Gastrocnemius medialis (tissue), 4 donors: Measurements from ENCODE around the gene OGT. TPM values are rescaled to one million over a fixed set of nuclear protein-coding genes. Genes with fewer than 3 reads are reported as not detected.

Experiments used
- ATAC-seq, 2 donors: fragments of 150-250 bp; one replicate each; pipeline ENCODE4 v1.9.1; 2016
- DNase-seq, 2 donors: peaks; one replicate each; pipeline ENCODE4 v3.0.0-alpha.2; 2019
- H3K27ac ChIP-seq, 4 donors: fragments of 200-600 bp; sonication (generic); 1 replicate in 1 of 4; 2 replicates in 3 of 4; pipeline ENCODE4 v1.5.1; 2016 to 2018; ENCODE audit warnings: mild to moderate bottlenecking in 2 of 4, moderate library complexity in 1 of 4
- H3K27me3 ChIP-seq, 3 donors: fragments of 200-600 bp; sonication (generic) in 2 of 3; 1 replicate in 1 of 3; 2 replicates in 2 of 3; pipeline versions ENCODE4 v1.5.1 to v1.6.0; 2016 to 2019; ENCODE audit warnings: mild to moderate bottlenecking in 1 of 3, moderate library complexity in 1 of 3
- H3K36me3 ChIP-seq, 2 donors: fragments of 200-600 bp; sonication (generic) in 1 of 2; one replicate each; pipeline ENCODE4 v1.5.1; 2017 to 2018
- H3K4me1 ChIP-seq, 2 donors: fragments of 200-600 bp; sonication (generic) in 1 of 2; one replicate each; pipeline ENCODE4 v1.5.1; 2016 to 2017; ENCODE audit warnings: mild to moderate bottlenecking in 2 of 2
- H3K4me3 ChIP-seq, 4 donors: fragments of 200-600 bp; sonication (generic) in 3 of 4; 1 replicate in 1 of 4; 2 replicates in 3 of 4; pipeline ENCODE4 v1.5.1; 2016 to 2019; ENCODE audit warnings: mild to moderate bottlenecking in 2 of 4
- H3K9me3 ChIP-seq, 3 donors: fragments of 200-600 bp; sonication (generic) in 2 of 3; 1 replicate in 1 of 3; 2 replicates in 2 of 3; pipeline ENCODE4 v1.5.1; 2016 to 2019
- POLR2A ChIP-seq, 2 donors: fragments of 450-650 bp; IDR thresholded peaks; one replicate each; pipeline ENCODE4 v1.6.1; 2017; ENCODE audit warnings: antibody characterized with exemption in 2 of 2, mild to moderate bottlenecking in 2 of 2, moderate library complexity in 2 of 2
- in situ Hi-C, 4 donors: fragments of 200-750 bp; cut with MboI; loops; one replicate each; pipeline versions ENCODE4 v1.15.0 to v1.8.0; 2017; ENCODE audit warnings: low sequenced_read_pairs in 4 of 4
- intact Hi-C: fragments of 100-400 bp; cut with DNase I; formaldehyde crosslinking; loops from one replicate; pipeline ENCODE4 v1.15.1; 2023; ENCODE audit warnings: low total_unique reads
- total RNA-seq, 4 donors: library from RNA; depleted of rRNA; stranded (reverse); fragments of >200 nt; gene quantifications; one replicate each; pipeline versions ENCODE4 v1.1.0 to v1.2.3, GENCODE V29; 2016
- TF ChIP-seq, protein P1 (sequence below), 5 experiments: fragments of 450-650 bp in 3 of 5; fragments of 200-600 bp in 2 of 5; sonication (generic) in 2 of 5; IDR thresholded peaks in 4 of 5; conservative IDR thresholded peaks in 1 of 5; 1 replicate in 4 of 5; 2 replicates in 1 of 5; pipeline ENCODE4 v1.5.1; 2016 to 2019; ENCODE audit warnings: antibody characterized with exemption in 5 of 5, mild to moderate bottlenecking in 3 of 5, moderate library complexity in 3 of 5

Gene OGT
- total RNA-seq, 4 donors from 2014 or later = 34.5 to 146 (median 62.1) TPM

DNA sequence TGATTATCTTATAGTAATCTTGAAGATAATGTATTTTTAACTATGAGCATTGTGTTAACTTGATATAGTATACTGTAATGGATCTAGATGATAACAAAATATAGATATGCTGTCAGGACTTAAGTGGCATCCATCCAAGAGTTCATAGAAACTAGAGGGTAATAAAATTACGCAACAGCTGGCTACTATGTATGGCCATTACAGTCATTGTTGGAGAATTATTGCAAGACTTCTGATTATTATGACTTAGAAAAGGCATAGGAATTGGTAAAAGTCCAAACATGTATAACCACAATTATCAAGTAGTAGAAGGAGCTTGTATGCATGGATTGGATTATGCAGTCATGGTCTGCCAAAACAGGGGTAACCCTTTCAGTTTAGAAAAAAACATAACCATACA is 9.5 kb downstream of the OGT start:
- no peaks in the 10 kb centered on the region for H3K27me3 ChIP-seq
- H3K9me3 ChIP-seq = no peaks in the 10 kb centered on the region
- ATAC-seq (no peak), DNase-seq (no peak)
- in situ Hi-C loops (no loop called here), intact Hi-C loops (no loop called here)
- H3K36me3 ChIP-seq = peaks cover 0 to 10% of the 10 kb centered on the region in 2 donors
- peaks cover 43 to 59% of the 10 kb centered on the region in 2 donors for H3K4me1 ChIP-seq
- TF ChIP-seq POLR2A (IDR thresholded peaks at IDR 0.05) = no peak
- TF ChIP-seq, protein P1, sequence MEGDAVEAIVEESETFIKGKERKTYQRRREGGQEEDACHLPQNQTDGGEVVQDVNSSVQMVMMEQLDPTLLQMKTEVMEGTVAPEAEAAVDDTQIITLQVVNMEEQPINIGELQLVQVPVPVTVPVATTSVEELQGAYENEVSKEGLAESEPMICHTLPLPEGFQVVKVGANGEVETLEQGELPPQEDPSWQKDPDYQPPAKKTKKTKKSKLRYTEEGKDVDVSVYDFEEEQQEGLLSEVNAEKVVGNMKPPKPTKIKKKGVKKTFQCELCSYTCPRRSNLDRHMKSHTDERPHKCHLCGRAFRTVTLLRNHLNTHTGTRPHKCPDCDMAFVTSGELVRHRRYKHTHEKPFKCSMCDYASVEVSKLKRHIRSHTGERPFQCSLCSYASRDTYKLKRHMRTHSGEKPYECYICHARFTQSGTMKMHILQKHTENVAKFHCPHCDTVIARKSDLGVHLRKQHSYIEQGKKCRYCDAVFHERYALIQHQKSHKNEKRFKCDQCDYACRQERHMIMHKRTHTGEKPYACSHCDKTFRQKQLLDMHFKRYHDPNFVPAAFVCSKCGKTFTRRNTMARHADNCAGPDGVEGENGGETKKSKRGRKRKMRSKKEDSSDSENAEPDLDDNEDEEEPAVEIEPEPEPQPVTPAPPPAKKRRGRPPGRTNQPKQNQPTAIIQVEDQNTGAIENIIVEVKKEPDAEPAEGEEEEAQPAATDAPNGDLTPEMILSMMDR (IDR thresholded peaks at IDR 0.05 in 4 of 5, conservative IDR thresholded peaks at IDR 0.05 in 1 of 5) = no peak
- no peak overlapping the region for H3K4me3 ChIP-seq
- H3K27ac ChIP-seq = peak overlapping the region; percentile 68 to 95 (median 90)

DNA sequence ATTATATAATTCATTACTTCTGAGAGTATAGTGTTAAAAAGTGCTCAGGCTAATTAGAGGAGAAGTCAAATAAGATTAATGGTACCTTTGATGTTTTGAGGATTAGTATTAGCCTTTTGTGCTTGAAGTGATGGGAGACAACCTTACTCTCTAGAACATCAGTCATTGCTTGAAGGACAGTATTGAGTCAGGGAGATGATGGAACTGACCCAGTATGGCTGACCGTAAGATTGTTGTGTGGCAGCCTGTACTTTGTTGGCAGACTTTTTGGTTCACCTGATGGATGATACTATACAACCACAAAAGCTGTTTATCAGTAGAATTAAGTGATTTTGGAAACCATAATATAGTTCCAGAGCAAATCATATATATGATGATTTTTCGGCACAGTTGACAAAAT is 9.9 kb downstream of the OGT start:
- Histone ChIP-seq H3K36me3 (peaks cover 0 to 14% of the 10 kb centered on the region in 2 donors), H3K27me3 (no peaks in the 10 kb centered on the region), H3K4me1 (peaks cover 42 to 59% of the 10 kb centered on the region in 2 donors), H3K4me3 (no peak overlapping the region), H3K27ac (peak overlapping the region; percentile 68 to 95 (median 90)), H3K9me3 (no peaks in the 10 kb centered on the region)
- DNase-seq (no peak), ATAC-seq (peak; percentile 61 to 79)
- TF ChIP-seq, protein P1 (IDR thresholded peaks at IDR 0.05 in 4 of 5, conservative IDR thresholded peaks at IDR 0.05 in 1 of 5) = no peak
- TF ChIP-seq POLR2A (IDR thresholded peaks at IDR 0.05) = no peak
- intact Hi-C loops (no loop called here), in situ Hi-C loops (no loop called here)

DNA sequence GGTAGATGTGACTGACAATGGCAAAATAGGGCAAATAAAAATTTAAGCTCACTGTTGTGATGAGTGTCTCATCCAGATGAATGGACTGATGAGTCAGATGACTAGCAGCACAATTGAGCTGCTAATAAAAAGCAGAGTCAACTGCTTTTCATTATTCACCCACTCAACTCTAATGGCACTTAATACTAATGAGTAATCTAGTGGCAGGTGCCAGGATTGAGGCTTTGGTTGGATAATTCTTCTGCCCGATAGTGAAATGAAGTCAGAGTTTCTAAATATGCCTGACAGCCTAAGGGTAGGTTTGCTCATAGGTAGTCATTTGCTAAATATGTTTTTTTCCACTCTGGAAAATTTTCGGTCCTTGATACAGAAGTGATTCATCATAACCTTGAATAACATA is 10.4 kb downstream of the OGT start:
- in situ Hi-C loops (no loop called here), intact Hi-C loops (no loop called here)
- no peak for DNase-seq
- peaks cover 38 to 55% of the 10 kb centered on the region in 2 donors for H3K4me1 ChIP-seq
- H3K9me3 ChIP-seq = no peaks in the 10 kb centered on the region
- ATAC-seq = peak; percentile 81 to 83
- no peak overlapping the region for H3K4me3 ChIP-seq
- peaks cover 0 to 19% of the 10 kb centered on the region in 2 donors for H3K36me3 ChIP-seq
- no peaks in the 10 kb centered on the region for H3K27me3 ChIP-seq
- TF ChIP-seq, protein P1 (IDR thresholded peaks at IDR 0.05 in 4 of 5, conservative IDR thresholded peaks at IDR 0.05 in 1 of 5) = no peak
- TF ChIP-seq POLR2A (IDR thresholded peaks at IDR 0.05) = no peak
- H3K27ac ChIP-seq = peak overlapping the region; percentile 68 to 95 (median 90)

DNA sequence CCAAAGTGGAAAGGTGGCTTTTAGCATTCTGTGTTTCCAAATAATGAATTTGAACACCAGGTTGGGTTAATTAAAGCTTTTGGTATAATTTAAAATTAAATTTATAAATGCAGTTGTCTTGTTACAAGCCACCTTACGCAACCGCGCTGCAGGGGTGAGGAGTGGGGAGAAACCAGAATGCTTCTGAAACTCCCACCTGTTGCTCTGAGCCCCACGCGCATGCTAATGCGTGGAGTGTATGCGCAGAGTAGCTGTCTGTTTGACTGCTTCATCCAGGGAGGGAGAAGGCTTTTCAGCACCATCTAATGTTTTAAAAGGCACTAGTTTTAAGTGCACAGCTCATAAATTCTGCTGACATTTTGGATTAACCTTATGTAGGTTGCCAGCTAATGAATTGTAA is 12.5 kb downstream of the OGT start:
- Histone ChIP-seq H3K27ac (peak overlapping the region; percentile 37 to 95 (median 90)), H3K9me3 (no peaks in the 10 kb centered on the region), H3K4me3 (no peak overlapping the region), H3K4me1 (peaks cover 30 to 34% of the 10 kb centered on the region in 2 donors), H3K36me3 (peaks cover 0 to 22% of the 10 kb centered on the region in 2 donors), H3K27me3 (no peaks in the 10 kb centered on the region)
- in situ Hi-C loops (no loop called here), intact Hi-C loops (no loop called here)
- no peak for TF ChIP-seq POLR2A (IDR thresholded peaks at IDR 0.05)
- TF ChIP-seq, protein P1 (IDR thresholded peaks at IDR 0.05 in 4 of 5, conservative IDR thresholded peaks at IDR 0.05 in 1 of 5) = no peak
- no peak for DNase-seq
- ATAC-seq = no peak

DNA sequence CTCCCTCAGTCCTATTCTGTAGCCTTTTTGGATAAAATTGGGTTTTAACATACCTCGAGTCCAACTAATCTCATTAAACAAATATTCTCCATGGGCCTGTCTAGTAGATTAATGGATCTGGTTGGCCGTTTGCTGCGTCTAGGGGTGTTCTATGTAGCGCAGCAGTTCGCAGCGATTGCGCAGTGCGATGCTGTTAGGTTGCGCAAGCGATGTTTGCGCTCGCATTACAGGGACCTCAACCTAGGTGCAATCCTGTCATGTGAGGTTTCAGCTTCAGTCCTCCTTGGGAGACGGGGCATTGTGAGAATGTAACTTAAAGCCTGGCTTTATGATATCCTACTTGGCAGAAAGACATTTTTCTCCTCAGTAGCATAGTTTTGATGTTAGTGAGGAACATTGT is 14.0 kb downstream of the OGT start:
- ATAC-seq = no peak
- in situ Hi-C loops = no loop called here
- Histone ChIP-seq H3K27ac (peak overlapping the region in 2 of 4 donors; percentile 26 to 34), H3K36me3 (peaks cover 0 to 22% of the 10 kb centered on the region in 2 donors), H3K4me3 (no peak overlapping the region), H3K9me3 (no peaks in the 10 kb centered on the region), H3K27me3 (no peaks in the 10 kb centered on the region), H3K4me1 (peaks cover 18 to 21% of the 10 kb centered on the region in 2 donors)
- intact Hi-C loops = no loop called here
- no peak for DNase-seq
- TF ChIP-seq, protein P1 (IDR thresholded peaks at IDR 0.05 in 4 of 5, conservative IDR thresholded peaks at IDR 0.05 in 1 of 5) = no peak
- TF ChIP-seq POLR2A (IDR thresholded peaks at IDR 0.05) = no peak
